SK-N-SH (cell line): Measurements from ENCODE around the gene CLCN5. TPM values are rescaled to one million over a fixed set of nuclear protein-coding genes. Genes with fewer than 3 reads are reported as not detected.

ENCODE experiments used
- CTCF ChIA-PET: fragments of 300-600, 350-600 bp; formaldehyde crosslinking; extraction: SDS; loops from one replicate; lab custom pipeline; 2021; lab: Yijun Ruan, JAX
- POLR2A ChIA-PET: fragments of 350-600 bp; sonication (Branson Sonifier 250); formaldehyde crosslinking; extraction: SDS; loops from one replicate; lab custom pipeline; 2020; ENCODE audit warnings: antibody characterized with exemption, inconsistent platforms; lab: Yijun Ruan, JAX
- DNase-seq: peaks from one replicate; pipeline ENCODE4 v3.0.0; 2012
- H2AFZ ChIP-seq: fragments of 200-600 bp; sonication (generic); 2 replicates; pipeline ENCODE4 v1.8.1; 2016; ENCODE audit warnings: antibody characterized with exemption, mild to moderate bottlenecking, low read depth
- H3F3A ChIP-seq: fragments of 200-600 bp; sonication (generic); replicated peaks from 2 replicates; pipeline ENCODE3; 2016; ENCODE audit warnings: antibody characterized with exemption, mild to moderate bottlenecking; ENCODE audit not compliant: insufficient read depth
- H3K27ac ChIP-seq, 2 experiments: fragments of 200-500 bp in 1 of 2; fragments of 200-600 bp in 1 of 2; sonication (Bioruptor generic) in 1 of 2; sonication (generic), shearing (Covaris generic) in 1 of 2; 2 replicates each; pipeline versions ENCODE4 v1.5.1 to v1.6.1; 2014 to 2016; ENCODE audit warnings: low read depth in 2 of 2, inconsistent platforms in 1 of 2, low read length in 1 of 2, mild to moderate bottlenecking in 1 of 2, mixed read lengths in 1 of 2
- H3K27me3 ChIP-seq: fragments of 200-600 bp; sonication (generic), shearing (Covaris generic); 2 replicates; pipeline ENCODE4 v1.6.1; 2016; ENCODE audit warnings: mixed run types; ENCODE audit not compliant: insufficient read depth
- H3K36me3 ChIP-seq, 2 experiments: fragments of 200-500 bp in 1 of 2; fragments of 200-600 bp in 1 of 2; sonication (Bioruptor generic) in 1 of 2; sonication (generic) in 1 of 2; replicated peaks in 1 of 2; 2 replicates each; pipeline versions ENCODE3 to v1.5.1; 2014 to 2016; ENCODE audit warnings: low read length in 1 of 2, mild to moderate bottlenecking in 1 of 2; ENCODE audit not compliant: insufficient read depth in 2 of 2, control insufficient read depth in 1 of 2
- H3K4me1 ChIP-seq, 2 experiments: fragments of 200-500 bp in 1 of 2; fragments of 200-600 bp in 1 of 2; sonication (Bioruptor generic) in 1 of 2; sonication (generic), shearing (Covaris generic) in 1 of 2; 2 replicates each; pipeline versions ENCODE4 v1.5.1 to v1.6.1; 2014 to 2016; ENCODE audit warnings: low read depth in 1 of 2, low read length in 1 of 2, mixed run types in 1 of 2; ENCODE audit not compliant: insufficient read depth in 2 of 2, control insufficient read depth in 1 of 2
- H3K4me2 ChIP-seq: fragments of 200-600 bp; sonication (generic), shearing (Covaris generic); 2 replicates; pipeline ENCODE4 v1.6.1; 2017; ENCODE audit warnings: mixed run types
- H3K4me3 ChIP-seq, 2 experiments: fragments of 200-500 bp in 1 of 2; fragments of 200-600 bp in 1 of 2; sonication (Bioruptor generic) in 1 of 2; sonication (generic), shearing (Covaris generic) in 1 of 2; 2 replicates each; pipeline versions ENCODE4 v1.5.1 to v1.8.1; 2014 to 2016; ENCODE audit warnings: low read depth in 2 of 2, inconsistent platforms in 1 of 2, low read length in 1 of 2, mild to moderate bottlenecking in 1 of 2, mixed read lengths in 1 of 2, moderate library complexity in 1 of 2
- H3K79me2 ChIP-seq: fragments of 200-600 bp; sonication (generic); 2 replicates; pipeline ENCODE4 v1.8.1; 2017; ENCODE audit warnings: mild to moderate bottlenecking; ENCODE audit not compliant: insufficient read depth
- H3K9ac ChIP-seq: fragments of 200-600 bp; sonication (generic); 2 replicates; pipeline ENCODE4 v1.6.1; 2017; ENCODE audit warnings: mixed run types
- H3K9me2 ChIP-seq: fragments of 200-600 bp; sonication (generic); 2 replicates; pipeline ENCODE4 v1.6.1; 2017; ENCODE audit warnings: mixed run types
- H3K9me3 ChIP-seq: fragments of 200-600 bp; sonication (generic); 2 replicates; pipeline ENCODE4 v1.6.1; 2017; ENCODE audit warnings: mixed run types, mild to moderate bottlenecking, moderate library complexity
- H4K20me1 ChIP-seq: fragments of 200-600 bp; sonication (generic); 2 replicates; pipeline ENCODE4 v1.6.1; 2017; ENCODE audit warnings: mild to moderate bottlenecking, mixed run types; ENCODE audit not compliant: insufficient read depth
- FOSL2 ChIP-seq: IDR thresholded peaks from 2 replicates; pipeline ENCODE4 v1.4.0; 2012; ENCODE audit warnings: low read depth, mild to moderate bottlenecking, moderate library complexity, borderline replicate concordance
- FOXJ3 ChIP-seq: sonication (generic); formaldehyde crosslinking; IDR thresholded peaks from 2 replicates; pipeline ENCODE4 v1.5.1; 2020; ENCODE audit warnings: mild to moderate bottlenecking, missing genetic modification reagents
- FOXM1 ChIP-seq: IDR thresholded peaks from 2 replicates; pipeline ENCODE4 v1.4.0; 2012; ENCODE audit warnings: low read depth, mild to moderate bottlenecking
- NFIC ChIP-seq: IDR thresholded peaks from 2 replicates; pipeline ENCODE4 v1.4.0; 2012; ENCODE audit warnings: borderline replicate concordance
- NRF1 ChIP-seq: IDR thresholded peaks from 2 replicates; pipeline ENCODE4 v1.6.1; 2012; ENCODE audit warnings: low read depth, mild to moderate bottlenecking, low read length
- POLR2AphosphoS5 ChIP-seq: IDR thresholded peaks from 2 replicates; pipeline ENCODE4 v1.6.1; 2012; ENCODE audit warnings: low read depth, low read length
- RXRA ChIP-seq: IDR thresholded peaks from 2 replicates; pipeline ENCODE4 v1.4.0; 2012; ENCODE audit warnings: low read depth, mild to moderate bottlenecking, borderline replicate concordance
- TCF12 ChIP-seq: IDR thresholded peaks from 2 replicates; pipeline ENCODE4 v1.4.0; 2012
- WGBS: methylation state at CpG from one replicate; pipeline ENCODE4 v1.1.6; 2017; ENCODE audit warnings: low lambda C conversion rate; 5-methylcytosine and 5-hydroxymethylcytosine counted together
- polyA plus RNA-seq, 3 experiments: library from polyadenylated mRNA; depleted of rRNA; stranded (reverse); fragments of >200 nt; gene quantifications; 2 replicates each; pipeline ENCODE4 v1.2.3, GENCODE V29; 2012
- TF ChIP-seq, protein P1 (sequence below): IDR thresholded peaks from 2 replicates; pipeline ENCODE4 v1.4.0; 2012; ENCODE audit warnings: low read depth, borderline replicate concordance
- TF ChIP-seq, protein P2 (sequence below): IDR thresholded peaks from 2 replicates; pipeline ENCODE4 v1.6.1; 2012; ENCODE audit warnings: mild to moderate bottlenecking, low read depth, low read length, moderate library complexity
- TF ChIP-seq, protein P3 (sequence below): fragments of 150-350 bp; IDR thresholded peaks from 2 replicates; pipeline ENCODE4 v1.6.1; 2017; ENCODE audit warnings: antibody characterized with exemption, low read length, low read depth, borderline replicate concordance

The CLCN5 gene
- polyA plus RNA-seq, 1 of the 3 experiments (the other 2 are of a cell fraction), result 1.7 TPM

DNA sequence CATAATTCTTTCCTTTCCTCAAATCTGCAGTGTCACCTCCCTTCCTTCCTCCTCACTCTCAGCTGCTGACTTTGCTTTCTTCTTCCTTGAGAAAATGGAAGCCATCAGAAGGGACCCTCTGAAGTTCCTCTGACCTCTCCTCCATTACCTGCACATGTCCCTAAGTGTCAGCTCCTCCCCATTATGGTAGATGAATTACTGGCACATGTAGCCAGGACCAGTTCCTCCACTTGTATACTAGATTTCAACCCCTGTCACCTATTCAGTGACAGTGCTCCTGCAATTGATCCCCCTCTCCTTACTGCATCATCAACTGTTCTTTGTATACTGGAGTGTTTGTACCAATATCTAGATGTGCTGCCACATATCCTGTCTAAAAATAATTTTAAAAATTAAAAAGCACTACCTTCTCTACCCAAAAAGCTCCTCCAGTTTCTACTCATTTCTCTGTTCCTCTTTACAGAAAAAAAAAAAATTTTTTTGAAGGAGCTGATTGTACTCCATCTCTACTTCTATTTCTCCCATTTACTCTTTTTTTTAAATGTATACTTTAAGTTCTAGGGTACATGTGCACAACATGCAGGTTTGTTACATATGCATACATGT lies 78.6 kb downstream of the CLCN5 start:
- no peaks in the 10 kb centered on the region for H3K79me2 ChIP-seq
- no peak overlapping the region for H3K4me2 ChIP-seq
- no peak overlapping the region for H3K4me3 ChIP-seq
- no peaks in the 10 kb centered on the region for H4K20me1 ChIP-seq
- CTCF ChIA-PET, result no interaction called here
- DNase-seq, result no peak
- no peak overlapping the region for H3K27ac ChIP-seq
- H3K9ac ChIP-seq, result no peak overlapping the region
- H3K9me2 ChIP-seq, result no peaks in the 10 kb centered on the region
- no peaks in the 10 kb centered on the region for H3K36me3 ChIP-seq
- TF ChIP-seq NFIC (no peak), FOXM1 (no peak), FOXJ3 (CRISPR knock-in tag) (no peak), FOSL2 (no peak)
- TF ChIP-seq, protein P1, sequence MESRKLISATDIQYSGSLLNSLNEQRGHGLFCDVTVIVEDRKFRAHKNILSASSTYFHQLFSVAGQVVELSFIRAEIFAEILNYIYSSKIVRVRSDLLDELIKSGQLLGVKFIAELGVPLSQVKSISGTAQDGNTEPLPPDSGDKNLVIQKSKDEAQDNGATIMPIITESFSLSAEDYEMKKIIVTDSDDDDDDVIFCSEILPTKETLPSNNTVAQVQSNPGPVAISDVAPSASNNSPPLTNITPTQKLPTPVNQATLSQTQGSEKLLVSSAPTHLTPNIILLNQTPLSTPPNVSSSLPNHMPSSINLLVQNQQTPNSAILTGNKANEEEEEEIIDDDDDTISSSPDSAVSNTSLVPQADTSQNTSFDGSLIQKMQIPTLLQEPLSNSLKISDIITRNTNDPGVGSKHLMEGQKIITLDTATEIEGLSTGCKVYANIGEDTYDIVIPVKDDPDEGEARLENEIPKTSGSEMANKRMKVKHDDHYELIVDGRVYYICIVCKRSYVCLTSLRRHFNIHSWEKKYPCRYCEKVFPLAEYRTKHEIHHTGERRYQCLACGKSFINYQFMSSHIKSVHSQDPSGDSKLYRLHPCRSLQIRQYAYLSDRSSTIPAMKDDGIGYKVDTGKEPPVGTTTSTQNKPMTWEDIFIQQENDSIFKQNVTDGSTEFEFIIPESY, result no peak
- TF ChIP-seq, all 33 proteins: peak for 0
- Histone ChIP-seq H3K4me1 (peaks cover 0 to 3% of the 10 kb centered on the region in 2 experiments; a peak in 1 of 4 replicates), H3K27me3 (no peaks in the 10 kb centered on the region; the same call in 1 of the 2 replicates), H3F3A (no peaks in the 10 kb centered on the region), H3K9me3 (no peaks in the 10 kb centered on the region), H2AFZ (no peak overlapping the region)
- POLR2A ChIA-PET, result no interaction called here

DNA sequence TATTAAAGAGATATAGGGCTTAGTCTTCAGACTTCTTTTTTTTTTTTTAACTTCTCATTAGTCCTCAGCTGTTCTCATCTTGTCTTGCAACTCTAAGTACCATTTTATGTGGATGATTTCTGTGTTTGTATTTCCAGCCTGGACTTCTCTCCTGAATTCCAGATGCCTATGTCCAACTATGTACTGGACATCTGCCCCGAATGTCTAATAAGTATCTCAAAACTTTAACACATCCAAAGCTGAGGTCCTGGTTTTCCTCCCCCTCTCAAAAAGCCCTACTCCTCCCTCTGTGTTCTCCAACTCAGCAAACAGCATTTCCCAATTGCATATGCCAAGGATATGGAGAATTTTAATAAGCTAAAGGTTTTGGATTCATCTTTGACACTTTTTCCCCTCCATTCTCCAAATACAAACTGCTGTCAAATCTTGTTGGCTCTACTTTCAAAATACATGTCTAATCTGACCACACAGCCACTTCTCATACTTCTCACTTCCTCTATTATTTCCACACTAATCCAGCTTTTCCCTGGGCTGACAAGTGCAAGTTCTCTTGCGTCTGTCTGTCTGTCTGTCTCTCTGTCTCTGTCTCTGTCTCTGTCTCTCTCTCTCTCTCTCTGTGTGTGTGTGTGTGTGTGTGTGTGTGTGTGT lies 79.8 kb downstream of the CLCN5 start:
- no peaks in the 10 kb centered on the region for H4K20me1 ChIP-seq
- H3K4me1 ChIP-seq, result peaks cover 0 to 3% of the 10 kb centered on the region in 2 experiments; a peak in 1 of 4 replicates

More for the DNA sequence above, 79.8 kb downstream of the CLCN5 start:
- no peaks in the 10 kb centered on the region for H3K36me3 ChIP-seq
- H3K79me2 ChIP-seq, result no peaks in the 10 kb centered on the region
- TF ChIP-seq, protein P2, sequence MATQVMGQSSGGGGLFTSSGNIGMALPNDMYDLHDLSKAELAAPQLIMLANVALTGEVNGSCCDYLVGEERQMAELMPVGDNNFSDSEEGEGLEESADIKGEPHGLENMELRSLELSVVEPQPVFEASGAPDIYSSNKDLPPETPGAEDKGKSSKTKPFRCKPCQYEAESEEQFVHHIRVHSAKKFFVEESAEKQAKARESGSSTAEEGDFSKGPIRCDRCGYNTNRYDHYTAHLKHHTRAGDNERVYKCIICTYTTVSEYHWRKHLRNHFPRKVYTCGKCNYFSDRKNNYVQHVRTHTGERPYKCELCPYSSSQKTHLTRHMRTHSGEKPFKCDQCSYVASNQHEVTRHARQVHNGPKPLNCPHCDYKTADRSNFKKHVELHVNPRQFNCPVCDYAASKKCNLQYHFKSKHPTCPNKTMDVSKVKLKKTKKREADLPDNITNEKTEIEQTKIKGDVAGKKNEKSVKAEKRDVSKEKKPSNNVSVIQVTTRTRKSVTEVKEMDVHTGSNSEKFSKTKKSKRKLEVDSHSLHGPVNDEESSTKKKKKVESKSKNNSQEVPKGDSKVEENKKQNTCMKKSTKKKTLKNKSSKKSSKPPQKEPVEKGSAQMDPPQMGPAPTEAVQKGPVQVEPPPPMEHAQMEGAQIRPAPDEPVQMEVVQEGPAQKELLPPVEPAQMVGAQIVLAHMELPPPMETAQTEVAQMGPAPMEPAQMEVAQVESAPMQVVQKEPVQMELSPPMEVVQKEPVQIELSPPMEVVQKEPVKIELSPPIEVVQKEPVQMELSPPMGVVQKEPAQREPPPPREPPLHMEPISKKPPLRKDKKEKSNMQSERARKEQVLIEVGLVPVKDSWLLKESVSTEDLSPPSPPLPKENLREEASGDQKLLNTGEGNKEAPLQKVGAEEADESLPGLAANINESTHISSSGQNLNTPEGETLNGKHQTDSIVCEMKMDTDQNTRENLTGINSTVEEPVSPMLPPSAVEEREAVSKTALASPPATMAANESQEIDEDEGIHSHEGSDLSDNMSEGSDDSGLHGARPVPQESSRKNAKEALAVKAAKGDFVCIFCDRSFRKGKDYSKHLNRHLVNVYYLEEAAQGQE, result no peak
- TF ChIP-seq NFIC (no peak), TCF12 (no peak), POLR2AphosphoS5 (no peak), NRF1 (no peak), RXRA (no peak)
- TF ChIP-seq, protein P3, sequence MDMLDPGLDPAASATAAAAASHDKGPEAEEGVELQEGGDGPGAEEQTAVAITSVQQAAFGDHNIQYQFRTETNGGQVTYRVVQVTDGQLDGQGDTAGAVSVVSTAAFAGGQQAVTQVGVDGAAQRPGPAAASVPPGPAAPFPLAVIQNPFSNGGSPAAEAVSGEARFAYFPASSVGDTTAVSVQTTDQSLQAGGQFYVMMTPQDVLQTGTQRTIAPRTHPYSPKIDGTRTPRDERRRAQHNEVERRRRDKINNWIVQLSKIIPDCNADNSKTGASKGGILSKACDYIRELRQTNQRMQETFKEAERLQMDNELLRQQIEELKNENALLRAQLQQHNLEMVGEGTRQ, result no peak
- TF ChIP-seq, protein P1, result no peak
- TF ChIP-seq, all 33 proteins: peak for 0
- CTCF ChIA-PET, result no interaction called here
- 46% methylated on average over 2 of the region's 2 CpGs for WGBS
- H2AFZ ChIP-seq, result no peak overlapping the region
- POLR2A ChIA-PET, result no interaction called here
- H3K27me3 ChIP-seq, result no peaks in the 10 kb centered on the region; the same call in 1 of the 2 replicates
- DNase-seq, result no peak
- no peak overlapping the region for H3K9ac ChIP-seq
- no peaks in the 10 kb centered on the region for H3K9me2 ChIP-seq
- H3K27ac ChIP-seq, result no peak overlapping the region
- H3K4me2 ChIP-seq, result no peak overlapping the region
- H3K4me3 ChIP-seq, result no peak overlapping the region
- no peaks in the 10 kb centered on the region for H3F3A ChIP-seq
- H3K9me3 ChIP-seq, result no peaks in the 10 kb centered on the region
